ENCODE data around the gene HECTD1.
"Not testable (repeated sequence)": the region's sequence is repeated elsewhere in the genome, so short reads cannot be mapped to it uniquely, and the experiment has no call there.

Gene HECTD1

DNA sequence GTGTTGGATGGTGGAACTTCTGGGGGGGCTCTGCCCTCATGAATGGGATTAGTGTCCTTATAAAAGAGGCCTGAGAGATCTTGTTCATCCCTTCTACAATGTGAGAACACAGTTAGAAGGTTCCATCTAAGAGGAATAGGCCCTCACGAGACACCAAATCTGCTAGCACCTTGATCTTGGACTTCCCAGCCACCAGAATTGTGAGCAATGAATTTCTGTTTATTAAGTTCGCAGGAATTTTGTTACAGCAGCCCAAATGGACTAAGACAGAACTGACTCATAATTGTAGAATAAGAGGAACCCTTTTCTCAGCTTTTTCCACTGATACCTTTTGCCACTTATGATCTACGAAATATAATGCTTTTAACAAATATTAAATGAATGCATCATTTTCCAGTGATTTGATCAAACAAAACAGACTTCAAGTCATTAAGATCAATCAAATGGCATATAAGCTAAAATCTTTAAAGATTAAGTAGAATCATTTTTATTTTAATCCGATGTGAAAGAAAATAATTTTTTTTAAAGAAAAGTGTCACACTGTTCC is 68.2 kb downstream of the HECTD1 start:
- no peak for DNase-seq

DNA sequence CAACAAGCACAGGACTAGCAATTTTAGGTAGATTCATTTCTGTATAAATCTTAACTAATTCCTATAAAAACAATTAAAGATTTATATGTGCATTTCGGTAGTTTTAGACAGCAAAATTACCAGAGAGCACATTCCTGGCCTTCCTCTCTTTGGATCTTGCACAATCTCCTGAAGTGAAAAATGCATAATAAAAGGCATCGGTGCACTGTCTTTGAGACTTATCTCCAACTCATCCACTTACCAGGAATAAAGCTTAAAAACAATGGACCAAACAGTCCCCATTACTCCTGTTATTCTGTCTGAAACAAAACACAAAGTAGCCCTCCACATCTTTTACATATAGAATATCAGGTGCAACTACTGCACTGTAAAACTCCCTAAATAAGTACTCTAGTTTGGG is 69.3 kb downstream of the HECTD1 start:
- DNase-seq, result no peak

DNA sequence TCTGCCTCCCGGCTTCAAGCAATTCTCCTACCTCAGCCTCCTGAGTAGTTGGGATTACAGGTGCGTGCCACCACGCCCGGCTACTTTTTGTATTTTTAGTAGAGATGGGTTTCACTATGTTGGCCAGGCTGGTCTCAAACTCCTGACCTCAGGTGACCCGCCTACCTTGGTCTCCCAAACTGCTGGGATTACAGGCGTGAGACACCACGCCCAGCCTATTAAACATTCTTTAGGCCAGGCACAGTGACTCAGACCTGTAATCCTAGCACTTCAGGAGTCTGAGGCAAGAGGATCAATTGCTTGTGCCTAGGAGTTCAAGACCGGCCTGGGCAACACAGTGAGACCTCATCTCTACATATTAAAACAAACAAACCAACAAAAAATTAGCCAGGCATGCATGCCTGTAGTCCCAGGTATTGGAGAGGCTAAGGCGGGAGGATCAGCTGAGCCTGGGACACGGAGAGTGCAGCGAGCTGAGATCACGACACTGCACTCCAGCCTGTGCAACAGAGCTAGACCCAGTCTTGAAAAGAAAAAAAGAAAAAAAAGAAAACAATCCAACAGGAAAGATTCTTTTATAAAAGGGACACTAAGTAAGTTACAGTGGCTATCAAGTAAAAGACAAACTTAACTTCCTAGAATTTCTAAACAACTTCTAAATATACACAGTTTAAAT is 70.2 kb downstream of the HECTD1 start:
- no peak for DNase-seq

DNA sequence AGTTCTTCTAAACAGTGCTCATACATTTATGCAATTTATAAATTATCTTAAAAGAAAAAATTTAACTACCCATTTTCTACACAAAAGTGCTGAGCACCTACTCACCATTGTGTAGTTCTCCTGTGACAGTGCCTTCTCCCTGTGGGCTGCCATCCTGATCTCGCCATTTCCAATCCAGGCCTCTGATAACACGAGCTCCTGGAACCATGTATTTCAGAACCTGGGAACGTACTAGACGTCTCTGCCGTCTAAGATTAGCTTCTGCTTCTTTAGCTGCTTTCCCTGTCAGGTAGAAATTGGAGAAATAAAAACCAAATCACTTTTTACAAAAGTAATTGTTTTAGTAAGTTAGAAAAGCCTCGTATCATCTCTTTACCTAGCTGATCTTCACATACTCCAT is 74.5 kb downstream of the HECTD1 start:
- no peak for DNase-seq

DNA sequence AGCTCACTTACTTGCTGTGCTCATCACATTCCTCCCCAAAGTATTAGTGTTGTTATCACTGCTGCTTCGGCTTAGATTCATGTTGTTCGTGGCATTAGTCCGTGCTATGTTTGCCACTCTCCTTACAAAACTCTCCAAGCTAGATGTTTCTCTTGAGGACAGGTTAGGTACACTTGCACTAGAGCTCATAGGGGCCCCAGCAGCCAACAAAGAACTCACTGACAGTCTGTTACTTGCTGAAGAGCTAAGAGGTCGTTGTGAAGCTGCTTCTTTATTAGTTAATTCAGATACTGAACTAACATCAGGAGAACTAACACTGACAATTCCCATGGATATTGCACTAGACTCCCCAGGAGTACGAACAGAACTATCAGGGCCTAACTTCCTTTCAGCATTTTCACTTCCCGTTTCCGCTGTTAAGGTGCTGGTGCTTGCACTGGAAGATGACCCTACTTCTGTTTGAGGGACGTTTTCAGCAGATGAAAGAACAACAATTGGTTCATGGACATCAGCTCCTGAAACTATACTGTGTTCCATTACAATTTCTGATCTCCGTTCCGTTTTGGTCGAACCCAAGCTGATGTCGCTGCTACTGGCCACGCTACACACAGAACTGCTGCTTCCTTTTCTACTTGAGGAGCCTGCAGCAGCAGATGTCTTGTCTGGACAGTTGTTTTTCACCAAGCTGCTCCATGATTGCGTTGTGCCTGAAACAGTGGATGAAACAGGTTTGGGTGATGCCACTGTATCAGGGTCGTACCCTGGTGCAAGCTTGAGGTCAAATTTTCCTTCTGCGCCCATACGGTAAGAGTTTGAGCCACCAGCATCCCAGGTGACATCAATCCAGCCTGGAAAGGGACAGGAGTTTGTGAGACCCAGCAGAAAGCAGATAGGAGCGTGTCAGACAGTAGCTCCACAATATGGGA is 78.7 kb downstream of the HECTD1 start:
- DNase-seq, result no peak

DNA sequence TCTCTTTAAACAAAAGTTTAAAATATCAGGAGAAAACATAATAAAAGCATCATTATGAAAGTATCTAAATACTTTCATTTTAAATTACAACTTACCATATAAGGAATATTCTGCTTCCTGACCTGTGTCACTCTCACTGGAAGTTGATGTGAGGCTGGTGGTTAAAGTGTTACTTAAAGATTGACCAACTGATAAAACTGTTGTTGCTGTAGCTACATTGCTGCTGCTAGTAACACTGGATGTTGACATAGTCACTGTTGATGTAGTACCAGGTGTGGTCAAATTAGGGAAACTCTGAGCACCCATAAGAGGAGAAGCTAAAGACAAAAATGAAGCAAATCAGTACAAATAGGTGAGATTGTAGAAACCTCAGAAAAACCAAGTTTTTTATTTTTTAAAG is 79.9 kb downstream of the HECTD1 start:
- DNase-seq, result no peak

DNA sequence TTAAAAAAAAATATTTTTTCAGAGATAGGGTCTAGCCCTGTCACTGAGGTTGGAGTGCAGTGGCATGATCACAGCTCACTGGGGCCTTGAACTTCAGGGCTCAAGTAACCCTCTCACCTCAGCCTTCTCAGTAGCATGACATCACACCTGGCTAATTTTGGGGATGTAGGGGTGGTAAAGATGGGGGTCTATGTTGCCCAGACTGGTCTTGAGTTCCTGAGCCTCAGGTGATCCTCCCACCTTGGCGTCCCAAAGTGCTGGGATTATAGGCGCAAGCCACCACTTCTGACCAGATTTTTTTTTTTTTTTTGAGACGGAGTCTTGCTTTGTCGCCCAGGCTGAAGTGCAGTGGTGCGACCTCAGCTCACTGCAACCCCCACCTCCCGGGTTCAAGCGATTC is 80.9 kb downstream of the HECTD1 start:
- no peak for DNase-seq

DNA sequence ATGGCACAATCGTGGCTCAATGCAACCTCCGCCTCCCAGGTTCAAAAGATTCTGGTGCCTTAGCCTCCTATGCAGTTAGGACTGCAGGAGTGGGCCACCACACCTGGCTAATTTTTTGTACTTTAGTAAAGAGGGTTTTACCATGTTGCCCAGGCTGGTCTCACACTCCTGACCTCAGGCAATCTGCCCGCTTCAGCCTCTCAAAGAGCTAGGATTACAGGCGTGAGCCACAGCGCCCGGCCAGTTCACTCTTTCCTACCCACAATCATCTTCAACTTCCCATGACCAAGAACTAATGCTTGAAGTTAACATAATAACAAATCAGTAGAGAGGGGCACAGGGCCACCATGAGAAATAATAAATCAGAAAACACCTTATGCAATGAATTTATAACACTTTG is 82.4 kb downstream of the HECTD1 start:
- DNase-seq, result no peak

DNA sequence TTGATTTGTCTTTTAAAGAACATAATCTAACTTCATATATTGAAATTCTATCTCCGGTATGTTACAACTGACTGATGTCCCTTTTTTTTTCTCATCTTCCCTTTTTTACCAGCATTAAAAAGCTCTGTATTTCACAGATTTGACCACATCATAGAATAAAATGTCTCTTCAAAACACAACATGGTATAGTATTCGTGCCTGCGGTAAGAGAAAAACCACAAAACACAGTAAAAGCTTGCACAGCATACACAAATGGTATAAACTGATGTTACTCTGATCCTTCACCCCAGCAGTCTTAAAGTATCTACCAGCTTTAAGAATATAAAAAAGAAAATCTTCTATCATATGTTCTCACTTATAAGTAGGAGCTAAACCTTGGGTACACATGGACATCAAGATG is 83.4 kb downstream of the HECTD1 start:
- DNase-seq, result no peak

DNA sequence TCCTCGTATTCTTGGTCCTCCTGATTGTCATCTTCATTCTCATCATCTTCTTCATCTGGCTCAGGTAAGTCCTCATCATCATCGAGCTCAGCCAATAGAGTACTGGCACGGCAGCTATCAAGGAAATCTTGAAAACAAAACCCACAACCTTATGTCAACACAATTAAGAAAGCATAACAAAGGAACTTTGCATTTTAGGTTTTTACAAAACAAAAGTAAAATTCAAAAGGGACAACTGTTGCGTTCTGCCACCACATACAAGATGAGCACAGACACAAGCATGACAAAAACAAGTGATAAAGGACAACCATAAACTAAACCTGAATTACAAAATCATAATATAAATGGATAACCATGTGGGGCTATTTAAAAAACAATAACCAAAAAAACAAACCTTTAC is 84.7 kb downstream of the HECTD1 start:
- no peak for DNase-seq

DNA sequence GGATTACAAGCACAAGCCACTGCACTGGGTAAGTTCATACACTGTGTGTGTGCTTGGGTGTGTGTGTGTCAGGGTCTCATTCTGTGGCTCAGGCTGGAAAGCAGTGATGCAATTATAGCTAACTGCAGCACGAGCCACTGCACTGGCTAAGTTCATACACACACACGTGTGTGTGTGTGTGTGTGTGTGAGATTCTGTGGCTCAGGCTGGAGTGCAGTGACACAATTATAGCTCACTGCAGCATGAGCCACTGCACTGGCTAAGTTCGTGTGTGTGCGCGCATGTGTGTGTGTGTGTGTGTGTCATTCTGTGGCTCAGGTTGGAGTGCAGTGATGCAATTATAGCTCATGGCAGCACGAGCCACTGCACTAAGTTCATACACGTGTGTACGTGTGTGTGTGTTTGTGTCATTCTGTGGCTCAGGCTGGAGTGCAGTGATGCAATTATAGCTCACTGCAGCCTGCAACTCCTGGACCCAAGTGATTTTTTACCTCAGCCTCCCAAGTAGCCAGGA is 85.4 kb downstream of the HECTD1 start:
- no peak for DNase-seq

DNA sequence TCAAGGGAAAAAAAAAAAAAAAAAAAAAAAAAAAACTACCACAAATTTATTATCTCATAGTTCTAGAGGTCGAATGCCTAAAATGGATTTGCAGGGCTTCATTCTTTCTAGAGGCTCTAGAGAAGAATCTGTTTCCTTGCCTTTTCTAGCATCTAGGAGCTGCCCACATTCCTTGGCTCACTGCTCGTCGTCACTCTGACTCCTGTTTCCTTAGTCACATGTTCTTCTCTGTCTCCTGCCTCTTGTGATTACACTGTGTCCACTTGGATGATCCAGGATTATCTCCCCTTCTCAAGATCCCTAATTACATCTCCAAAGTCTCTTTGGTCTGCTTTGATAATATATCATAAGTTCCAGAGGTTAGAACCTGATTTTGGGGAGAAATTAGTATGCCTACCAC is 88.7 kb downstream of the HECTD1 start:
- DNase-seq, result no peak

DNA sequence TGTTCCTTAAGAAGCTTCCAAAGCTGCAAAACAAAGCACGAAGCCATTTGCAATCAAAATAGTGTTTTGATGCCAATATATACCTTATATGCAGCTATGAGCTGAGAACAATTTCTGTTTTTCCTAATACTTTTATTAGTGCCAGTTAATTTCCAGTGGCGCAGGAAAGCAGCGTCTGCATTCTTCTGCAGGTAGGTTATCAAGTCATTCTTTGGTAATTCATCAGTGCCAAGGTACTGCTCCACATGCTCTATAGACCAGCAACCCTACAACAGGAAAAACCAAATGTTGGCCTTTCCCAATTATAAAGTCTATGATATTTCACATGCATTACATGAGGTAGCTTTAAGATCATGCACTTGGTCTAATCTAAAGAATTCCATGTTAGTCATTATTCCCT is 93.8 kb downstream of the HECTD1 start:
- DNase-seq, result no peak

DNA sequence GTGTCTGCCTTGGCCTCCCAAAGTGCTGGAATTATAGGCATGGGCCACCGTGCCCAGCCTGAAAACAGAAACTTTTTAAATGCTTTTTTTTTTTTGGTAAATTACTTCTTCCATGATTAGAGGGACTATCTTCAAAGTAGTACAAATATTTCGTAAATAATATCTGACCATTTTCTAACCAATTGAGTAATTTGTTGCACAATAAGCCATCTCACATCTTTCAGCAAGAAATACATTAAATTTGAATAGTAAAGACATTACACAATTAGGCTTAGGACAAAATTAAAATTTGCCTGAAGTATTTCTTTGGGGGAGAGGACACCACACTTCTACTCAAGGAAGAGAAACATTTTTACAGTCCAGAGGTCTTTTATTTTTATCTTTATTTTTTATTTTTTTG is 96.7 kb downstream of the HECTD1 start:
- DNase-seq, result no peak

DNA sequence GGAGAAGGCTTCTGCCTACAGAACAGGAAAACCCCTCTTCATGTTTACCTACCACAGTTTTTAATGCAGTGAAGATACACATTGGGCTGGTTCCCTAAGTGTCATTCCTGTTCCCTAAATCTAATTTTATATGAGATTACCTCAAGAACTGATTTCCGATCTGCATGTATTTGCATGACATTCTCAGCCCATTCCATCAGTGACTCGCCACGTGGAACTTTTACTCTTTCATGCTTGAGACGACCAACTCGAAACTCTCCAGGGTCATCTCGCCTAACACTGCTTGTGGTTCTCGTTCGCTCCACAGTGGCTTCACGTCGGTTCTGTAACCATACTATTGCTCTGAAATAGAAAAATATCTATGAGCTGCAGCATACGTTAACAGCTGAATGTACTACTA is 98.3 kb downstream of the HECTD1 start:
- DNase-seq, result no peak

DNA sequence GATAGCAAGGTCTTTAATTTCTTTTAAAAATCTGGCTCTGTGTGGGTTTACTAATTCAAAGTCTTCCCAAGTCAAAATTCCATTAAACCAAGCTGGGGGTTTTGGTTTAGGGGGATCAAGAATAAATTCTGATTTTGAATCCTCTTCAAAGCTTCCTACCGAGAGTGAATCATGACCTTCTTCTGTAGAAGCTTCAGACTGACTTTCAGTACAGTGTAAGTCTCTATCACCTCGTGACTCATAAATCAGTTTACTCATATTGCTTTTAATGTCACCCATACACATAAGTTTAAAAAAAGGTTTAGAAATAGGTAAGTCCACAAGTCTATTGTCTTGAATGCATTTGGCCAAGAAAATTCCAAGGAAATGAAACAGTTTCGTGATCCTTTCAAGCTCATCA is 100.8 kb downstream of the HECTD1 start:
- DNase-seq, result no peak

DNA sequence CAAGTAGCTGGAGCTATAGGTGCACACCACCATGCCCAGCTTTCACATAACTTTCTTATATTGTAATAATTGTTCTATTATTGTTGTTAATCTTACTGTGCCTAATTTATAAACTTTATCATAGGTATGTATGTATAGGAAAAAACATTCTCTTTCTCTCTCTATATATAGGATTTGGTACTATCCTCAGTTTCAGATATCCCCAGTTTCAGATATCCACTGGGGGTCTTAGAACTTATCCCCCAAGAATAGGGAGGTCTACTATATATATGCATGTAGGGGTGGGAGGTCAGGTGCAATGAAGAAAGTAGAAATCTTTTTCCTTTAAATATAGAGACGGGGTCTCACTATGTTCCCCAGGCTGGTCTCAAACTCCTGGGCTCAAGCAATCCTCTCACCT is 110.5 kb downstream of the HECTD1 start:
- no peak for DNase-seq

DNA sequence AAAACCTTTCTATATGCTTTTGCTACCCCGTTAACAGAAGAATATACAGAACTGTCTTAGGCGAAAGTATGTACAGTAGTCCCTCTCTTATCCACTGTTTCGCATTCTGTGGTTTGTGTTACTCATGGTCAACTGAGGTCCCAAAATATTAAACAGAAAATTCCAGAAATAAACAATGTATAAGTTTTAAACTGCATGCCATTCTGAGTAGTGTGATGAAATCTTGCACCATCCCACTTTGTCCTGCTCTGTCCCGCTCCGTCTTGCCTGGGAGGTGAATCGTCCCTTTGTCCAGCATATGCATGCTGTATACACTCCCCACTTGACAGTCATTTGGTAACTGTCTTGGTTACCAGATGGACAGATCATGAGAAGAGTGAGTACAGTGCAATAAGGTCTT is 111.3 kb downstream of the HECTD1 start:
- DNase-seq, result no peak

DNA sequence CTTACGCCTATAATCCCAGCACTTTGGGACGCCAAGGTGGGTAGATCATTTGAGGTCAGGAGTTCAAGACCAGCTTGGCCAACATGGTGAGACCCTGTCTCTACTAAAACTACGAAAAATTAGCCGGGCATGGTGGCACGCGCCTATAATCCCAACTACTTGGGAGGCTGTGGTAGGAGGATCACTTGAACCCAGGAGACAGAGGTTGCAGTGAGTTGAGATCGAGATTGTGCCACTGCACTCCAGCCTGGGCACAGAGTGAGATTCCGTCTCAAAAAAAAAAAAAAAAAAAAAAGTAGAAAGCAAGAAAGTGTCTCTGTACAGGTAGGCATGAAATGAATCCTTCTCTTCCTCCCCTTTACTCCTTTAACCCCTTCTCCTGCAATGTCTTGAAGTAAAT is 111.8 kb downstream of the HECTD1 start:
- DNase-seq, result not testable (repeated sequence)

DNA sequence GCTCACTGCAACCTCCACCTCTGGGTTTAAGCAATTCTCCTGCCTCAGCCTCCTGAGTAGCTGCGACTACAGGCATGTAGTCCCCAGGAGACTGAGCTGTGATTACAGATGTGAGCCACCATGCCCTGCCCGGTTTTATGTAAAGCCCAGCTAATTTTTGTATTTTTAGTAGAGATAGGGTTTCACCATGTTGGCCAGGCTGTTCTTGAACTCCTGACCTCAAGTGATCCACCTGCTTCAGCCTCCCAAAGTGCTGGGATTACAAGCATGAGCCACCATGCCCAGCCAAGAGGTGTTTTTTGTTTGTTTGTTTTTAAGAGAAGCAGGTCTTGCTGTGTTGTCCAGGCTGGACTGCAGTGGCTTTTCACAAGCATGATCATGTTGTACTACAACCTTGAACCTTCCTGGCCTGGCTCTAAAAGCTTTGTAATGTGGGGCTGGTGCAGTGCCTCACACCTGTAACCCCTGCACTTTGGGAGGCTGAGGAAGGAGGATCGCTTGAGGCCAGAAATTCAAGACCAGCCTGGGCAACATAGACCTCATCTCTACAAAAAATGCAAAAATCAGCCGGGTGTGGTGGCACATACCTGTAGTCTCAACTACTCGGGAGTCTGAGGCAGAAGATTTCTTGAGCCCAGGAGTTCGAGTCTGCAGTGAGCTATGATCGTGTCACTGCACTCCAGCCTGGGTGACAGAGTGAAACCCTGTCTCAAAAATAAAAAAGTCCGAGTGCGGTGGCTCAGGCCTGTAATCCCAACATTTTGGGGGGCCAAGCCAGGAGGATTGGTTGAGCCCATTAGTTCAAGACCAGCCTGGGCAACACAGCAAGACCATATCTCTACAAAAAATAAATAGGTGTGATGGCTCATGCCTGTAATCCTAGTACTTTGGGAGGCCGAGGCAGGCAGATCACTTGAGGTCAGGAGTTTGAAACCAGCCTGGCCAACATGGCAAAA is 113.4 kb downstream of the HECTD1 start:
- DNase-seq, result not testable (repeated sequence)

DNA sequence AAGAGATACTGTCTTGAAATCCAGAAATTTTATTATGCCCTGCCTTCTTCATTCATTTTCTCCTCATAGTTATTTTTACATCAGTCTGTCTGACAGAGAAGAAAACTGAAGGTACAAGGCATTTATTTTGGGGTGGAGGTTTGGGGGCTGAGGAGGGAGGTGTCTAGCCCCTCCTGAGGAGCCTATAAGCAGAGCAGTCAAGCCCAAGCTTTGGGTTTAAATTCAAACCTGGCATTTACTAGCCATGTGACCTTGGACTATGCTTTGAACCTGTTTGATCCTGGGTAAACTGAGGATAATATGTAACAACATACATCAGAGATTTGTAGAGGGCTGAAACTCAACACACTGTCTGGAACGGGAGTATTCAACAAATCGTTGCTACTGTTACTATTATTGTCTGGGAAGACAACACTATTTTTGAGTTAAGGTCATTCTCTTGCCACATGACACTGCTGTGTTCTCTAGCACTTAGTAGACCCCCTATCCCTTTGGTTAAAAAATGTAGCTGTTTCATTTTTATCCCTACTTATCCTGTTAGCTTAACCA is 115.4 kb downstream of the HECTD1 start:
- DNase-seq, result no peak
